CD4-positive, alpha-beta T cell treated with Interleukin-4 for 4 hours (primary cell): Measurements from ENCODE around the gene PLEKHA3.
A peak's percentile ranks its signal among the peaks of the same experiment; 100 is the strongest.

Experiments
- DNase-seq: peaks from one replicate; pipeline ENCODE4 v3.0.0-alpha.2; 2020

PLEKHA3 gene

GRCh38 chr2:178526256-178526655 lies 46.0 kb downstream of the PLEKHA3 start:
- DNase-seq, result no peak

GRCh38 chr2:178527592-178527991 lies 47.3 kb downstream of the PLEKHA3 start:
- no peak for DNase-seq

GRCh38 chr2:178528647-178529046 lies 48.4 kb downstream of the PLEKHA3 start:
- DNase-seq, result no peak

- no peak for DNase-seq
These were observed 48.9 kb downstream of the PLEKHA3 start for GRCh38 chr2:178529194-178529593.

- DNase-seq, result no peak
These were observed 49.9 kb downstream of the PLEKHA3 start for GRCh38 chr2:178530131-178530530.

- peak; percentile 13 for DNase-seq
These were observed 50.4 kb downstream of the PLEKHA3 start for GRCh38 chr2:178530625-178531142.

GRCh38 chr2:178531168-178531567 lies 50.9 kb downstream of the PLEKHA3 start:
- no peak for DNase-seq

GRCh38 chr2:178536037-178536436 lies 55.8 kb downstream of the PLEKHA3 start:
- DNase-seq, result no peak

- no peak for DNase-seq
These were observed 61.9 kb downstream of the PLEKHA3 start for GRCh38 chr2:178542161-178542560.

GRCh38 chr2:178542569-178542968 lies 62.3 kb downstream of the PLEKHA3 start:
- no peak for DNase-seq

- DNase-seq, result no peak
These were observed 70.1 kb downstream of the PLEKHA3 start for GRCh38 chr2:178550352-178550751.

GRCh38 chr2:178553047-178553446 lies 72.8 kb downstream of the PLEKHA3 start:
- no peak for DNase-seq
